Measurements from ENCODE around the gene MAP6. TPM values are rescaled to one million over a fixed set of nuclear protein-coding genes. Genes with fewer than 3 reads are reported as not detected.
A peak's percentile ranks its signal among the peaks of the same experiment; 100 is the strongest.

MAP6 gene
- 0.50 and 1.2 TPM in 2 replicates for total RNA-seq (2014; rRNA removed; shearing (Covaris generic))
- polyA plus RNA-seq (2016; fragmentation: Nextera tagmentation; extraction: Ambion mirVana) = 0.16 and 0.31 TPM in 2 replicates
- long read RNA-seq, full-length matches to known transcripts = 1 of 1 reads
- long read RNA-seq, partial matches to known transcripts = 0 of 1 reads
- long read RNA-seq, other reads (novel, unspliced or antisense) = 0 of 1 reads

DNA sequence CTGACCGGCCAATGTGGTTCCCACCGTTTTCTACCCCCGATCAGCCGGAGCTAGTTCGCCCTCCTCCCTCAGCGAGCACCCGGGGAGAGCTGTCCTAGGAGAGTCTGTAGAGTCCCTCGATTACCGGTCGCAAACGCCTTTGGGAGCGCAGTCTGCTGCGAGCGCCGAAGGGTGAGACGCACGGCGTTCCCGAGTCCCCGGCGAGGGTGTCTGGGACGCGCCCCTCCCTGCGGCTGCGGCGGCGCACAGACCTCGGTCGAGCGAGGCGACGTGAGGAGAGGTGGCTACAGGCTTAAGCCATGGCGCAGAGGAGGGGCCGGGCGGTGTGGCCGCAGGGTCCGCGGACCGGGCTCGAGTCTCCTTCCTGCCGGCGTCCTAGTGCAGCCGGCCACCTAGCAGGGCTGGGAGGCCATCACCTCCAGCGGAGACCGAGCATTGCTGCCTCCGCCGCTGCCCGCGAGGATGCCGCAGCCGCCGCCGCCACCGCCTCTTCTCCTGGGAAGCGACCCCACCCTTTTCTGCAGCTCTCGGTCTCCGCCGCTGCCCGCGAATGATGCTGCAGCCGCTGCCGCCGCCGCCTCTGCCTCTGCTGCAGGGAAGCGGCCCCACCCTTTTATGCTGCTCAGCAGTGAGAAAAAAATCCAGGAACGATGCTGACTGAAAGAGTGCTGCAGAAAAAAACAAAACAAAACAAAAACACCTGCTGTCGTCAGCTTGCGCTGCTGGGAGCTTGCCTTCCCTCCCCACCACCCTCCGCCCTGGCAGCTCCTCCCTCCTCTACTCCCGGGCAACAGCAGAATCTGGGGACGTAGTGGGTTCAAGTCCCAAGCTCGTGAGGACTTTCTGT, at the start of gene MAP6:
Gene MAP6 (minus strand): TSS at position 588 of the 847 bp plus-strand sequence. CDS start 669 bp downstream, outside the sequence.
- Mint-ChIP-seq H3K4me1 (peaks cover 28% of the 10 kb centered on the region), H3K27me3 (ENCODE audit: insufficient read depth, low read depth, poor library complexity) (peaks cover 60% of the 10 kb centered on the region), H3K36me3 (ENCODE audit: low read depth) (no peaks in the 10 kb centered on the region), H3K4me3 (peak within 1 kb of the TSS; percentile 74), H3K9me3 (peaks cover under 1% of the 10 kb centered on the region; the same call in 1 of the 3 replicates), H3K27ac (no peak within 1 kb of the TSS)
- peak within 1 kb of the TSS; percentile 71 for H3K4me3 ChIP-seq
- H3K79me2 ChIP-seq (replicated peaks; ENCODE audit: insufficient read depth) = no peaks in the 10 kb centered on the region
- no peaks in the 10 kb centered on the region for H3K9me2 ChIP-seq (ENCODE audit: insufficient read depth)
- H3K27me3 ChIP-seq (ENCODE audit: insufficient read depth) = peaks cover 90% of the 10 kb centered on the region
- peak within 1 kb of the TSS; percentile 90 for H3K4me2 ChIP-seq
- no peak within 1 kb of the TSS for H3K27ac ChIP-seq (ENCODE audit: low read depth)
- H3K36me3 ChIP-seq (ENCODE audit: insufficient read depth) = no peaks in the 10 kb centered on the region
- H4K20me1 ChIP-seq (replicated peaks; ENCODE audit: insufficient read depth) = peaks cover 8% of the 10 kb centered on the region; the same call in 1 of the 2 replicates
- TF ChIP-seq CREB1 (CRISPR knock-in tag; IDR thresholded peaks at IDR 0.05; ENCODE audit: low read depth) (no peak), EZH2 (IDR thresholded peaks at IDR 0.05; ENCODE audit: low read depth, unreplicated experiment) (peak; percentile 85)
- peaks cover 29% of the 10 kb centered on the region for H3K4me1 ChIP-seq (ENCODE audit: insufficient read depth)
- peaks cover 11% of the 10 kb centered on the region for H3F3A ChIP-seq (replicated peaks; ENCODE audit: low read depth)
- peak within 1 kb of the TSS; percentile 94 for H2AFZ ChIP-seq
- ATAC-seq = peak; percentile 48
- DNase-seq (ENCODE audit: low spot score) = peak; percentile 73

DNA sequence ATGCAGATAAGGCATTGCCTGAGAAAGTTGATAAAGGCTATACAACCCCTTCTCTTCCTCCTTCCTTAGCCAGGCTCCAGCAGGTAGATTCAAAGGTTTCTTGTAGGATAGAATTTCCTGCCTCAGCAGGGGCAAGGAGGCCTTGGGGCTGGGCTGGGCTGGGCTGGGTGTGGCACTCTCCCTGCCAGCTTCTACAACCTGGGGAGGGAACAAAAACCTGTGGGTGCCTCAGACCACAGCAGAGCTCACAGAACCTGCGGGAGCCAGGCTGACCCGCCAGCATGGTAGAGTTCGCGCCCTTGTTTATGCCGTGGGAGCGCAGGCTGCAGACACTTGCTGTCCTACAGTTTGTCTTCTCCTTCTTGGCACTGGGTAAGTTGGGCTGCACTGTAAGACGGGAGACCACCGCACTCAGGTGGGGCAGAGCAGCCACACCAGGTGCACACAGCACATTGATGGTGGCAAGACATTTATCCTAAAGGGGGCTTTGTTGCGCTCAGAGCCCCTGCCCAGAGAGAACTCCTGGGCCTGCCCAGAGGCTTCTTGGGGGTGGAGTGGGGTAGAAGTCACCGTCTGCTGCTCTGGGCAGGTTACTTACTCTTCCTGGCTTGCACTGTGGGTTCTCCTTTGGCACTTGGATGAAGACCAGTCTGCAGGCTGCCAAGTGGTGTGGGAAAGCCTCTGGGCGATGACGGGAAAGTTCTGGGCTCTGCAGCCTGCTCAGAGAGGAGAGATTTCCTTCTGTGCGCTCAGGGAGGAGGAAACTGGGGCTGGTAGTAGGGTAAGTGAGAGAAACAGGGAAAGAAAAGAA, 49.0 kb upstream of the MAP6 start, which contains the start of gene MOGAT2:
Gene MOGAT2 (plus strand): TSS at position 231 of the 811 bp plus-strand sequence. CDS start 51 bp downstream, at position 282.
- H3K27ac Mint-ChIP-seq = no peak within 1 kb of the TSS
- no peak within 1 kb of the TSS for H3K4me3 Mint-ChIP-seq
- H3K4me1 Mint-ChIP-seq = peaks cover 12% of the 10 kb centered on the region
- Histone ChIP-seq H3K4me1 (ENCODE audit: insufficient read depth) (no peaks in the 10 kb centered on the region), H3K27ac (ENCODE audit: low read depth) (no peak within 1 kb of the TSS), H3K27me3 (ENCODE audit: insufficient read depth) (peaks cover 37% of the 10 kb centered on the region), H3K36me3 (ENCODE audit: insufficient read depth) (no peaks in the 10 kb centered on the region), H3F3A (replicated peaks; ENCODE audit: low read depth) (no peaks in the 10 kb centered on the region), H3K4me2 (no peak within 1 kb of the TSS), H4K20me1 (replicated peaks; ENCODE audit: insufficient read depth) (no peaks in the 10 kb centered on the region), H3K79me2 (replicated peaks; ENCODE audit: insufficient read depth) (no peaks in the 10 kb centered on the region), H2AFZ (no peak within 1 kb of the TSS), H3K9me2 (ENCODE audit: insufficient read depth) (no peaks in the 10 kb centered on the region), H3K4me3 (no peak within 1 kb of the TSS)
- H3K27me3 Mint-ChIP-seq (ENCODE audit: insufficient read depth, low read depth, poor library complexity) = peaks cover 23% of the 10 kb centered on the region
- H3K9me3 Mint-ChIP-seq = no peaks in the 10 kb centered on the region
- no peaks in the 10 kb centered on the region for H3K36me3 Mint-ChIP-seq (ENCODE audit: low read depth)
- no peak; the same call in 2 of the 3 replicates for ATAC-seq
- no peak for DNase-seq (ENCODE audit: low spot score)
- TF ChIP-seq, protein P1, sequence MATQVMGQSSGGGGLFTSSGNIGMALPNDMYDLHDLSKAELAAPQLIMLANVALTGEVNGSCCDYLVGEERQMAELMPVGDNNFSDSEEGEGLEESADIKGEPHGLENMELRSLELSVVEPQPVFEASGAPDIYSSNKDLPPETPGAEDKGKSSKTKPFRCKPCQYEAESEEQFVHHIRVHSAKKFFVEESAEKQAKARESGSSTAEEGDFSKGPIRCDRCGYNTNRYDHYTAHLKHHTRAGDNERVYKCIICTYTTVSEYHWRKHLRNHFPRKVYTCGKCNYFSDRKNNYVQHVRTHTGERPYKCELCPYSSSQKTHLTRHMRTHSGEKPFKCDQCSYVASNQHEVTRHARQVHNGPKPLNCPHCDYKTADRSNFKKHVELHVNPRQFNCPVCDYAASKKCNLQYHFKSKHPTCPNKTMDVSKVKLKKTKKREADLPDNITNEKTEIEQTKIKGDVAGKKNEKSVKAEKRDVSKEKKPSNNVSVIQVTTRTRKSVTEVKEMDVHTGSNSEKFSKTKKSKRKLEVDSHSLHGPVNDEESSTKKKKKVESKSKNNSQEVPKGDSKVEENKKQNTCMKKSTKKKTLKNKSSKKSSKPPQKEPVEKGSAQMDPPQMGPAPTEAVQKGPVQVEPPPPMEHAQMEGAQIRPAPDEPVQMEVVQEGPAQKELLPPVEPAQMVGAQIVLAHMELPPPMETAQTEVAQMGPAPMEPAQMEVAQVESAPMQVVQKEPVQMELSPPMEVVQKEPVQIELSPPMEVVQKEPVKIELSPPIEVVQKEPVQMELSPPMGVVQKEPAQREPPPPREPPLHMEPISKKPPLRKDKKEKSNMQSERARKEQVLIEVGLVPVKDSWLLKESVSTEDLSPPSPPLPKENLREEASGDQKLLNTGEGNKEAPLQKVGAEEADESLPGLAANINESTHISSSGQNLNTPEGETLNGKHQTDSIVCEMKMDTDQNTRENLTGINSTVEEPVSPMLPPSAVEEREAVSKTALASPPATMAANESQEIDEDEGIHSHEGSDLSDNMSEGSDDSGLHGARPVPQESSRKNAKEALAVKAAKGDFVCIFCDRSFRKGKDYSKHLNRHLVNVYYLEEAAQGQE (IDR thresholded peaks at IDR 0.05; ENCODE audit: unreplicated experiment) = no peak
- no peak for TF ChIP-seq ZNF114 (CRISPR knock-in tag; IDR thresholded peaks at IDR 0.05)
- TF ChIP-seq CTCF (conservative IDR thresholded peaks at IDR 0.05; ENCODE audit: low read depth in 2 of 2) = no peak
- TF ChIP-seq EZH2phosphoT487 (IDR thresholded peaks at IDR 0.05; ENCODE audit: unreplicated experiment) = no peak
- TF ChIP-seq CREB1 (CRISPR knock-in tag; IDR thresholded peaks at IDR 0.05; ENCODE audit: low read depth) = no peak
- TF ChIP-seq, protein P2, sequence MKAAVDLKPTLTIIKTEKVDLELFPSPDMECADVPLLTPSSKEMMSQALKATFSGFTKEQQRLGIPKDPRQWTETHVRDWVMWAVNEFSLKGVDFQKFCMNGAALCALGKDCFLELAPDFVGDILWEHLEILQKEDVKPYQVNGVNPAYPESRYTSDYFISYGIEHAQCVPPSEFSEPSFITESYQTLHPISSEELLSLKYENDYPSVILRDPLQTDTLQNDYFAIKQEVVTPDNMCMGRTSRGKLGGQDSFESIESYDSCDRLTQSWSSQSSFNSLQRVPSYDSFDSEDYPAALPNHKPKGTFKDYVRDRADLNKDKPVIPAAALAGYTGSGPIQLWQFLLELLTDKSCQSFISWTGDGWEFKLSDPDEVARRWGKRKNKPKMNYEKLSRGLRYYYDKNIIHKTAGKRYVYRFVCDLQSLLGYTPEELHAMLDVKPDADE (IDR thresholded peaks at IDR 0.05) = no peak
